Tibial nerve (tissue), 4 donors: ENCODE measurements around the gene RXFP1.

Source experiments
- EP300 ChIP-seq, 2 donors: sonication (generic); formaldehyde crosslinking; IDR thresholded peaks; one replicate each; pipeline ENCODE4 v1.6.1; 2017; ENCODE audit warnings: antibody characterized with exemption in 2 of 2, mild to moderate bottlenecking in 1 of 2
- POLR2A ChIP-seq, 2 donors: fragments of 450-650 bp; IDR thresholded peaks; one replicate each; pipeline ENCODE4 v1.6.1; 2017; ENCODE audit warnings: antibody characterized with exemption in 2 of 2, mild to moderate bottlenecking in 2 of 2, moderate library complexity in 2 of 2
- TF ChIP-seq, protein P1 (sequence below), 5 experiments: fragments of 200-600 bp in 3 of 5; fragments of 450-650 bp in 2 of 5; sonication (generic) in 3 of 5; IDR thresholded peaks; one replicate each; pipeline ENCODE4 v1.5.1; 2016 to 2019; ENCODE audit warnings: antibody characterized with exemption in 5 of 5, mild to moderate bottlenecking in 3 of 5, moderate library complexity in 2 of 5

DNA sequence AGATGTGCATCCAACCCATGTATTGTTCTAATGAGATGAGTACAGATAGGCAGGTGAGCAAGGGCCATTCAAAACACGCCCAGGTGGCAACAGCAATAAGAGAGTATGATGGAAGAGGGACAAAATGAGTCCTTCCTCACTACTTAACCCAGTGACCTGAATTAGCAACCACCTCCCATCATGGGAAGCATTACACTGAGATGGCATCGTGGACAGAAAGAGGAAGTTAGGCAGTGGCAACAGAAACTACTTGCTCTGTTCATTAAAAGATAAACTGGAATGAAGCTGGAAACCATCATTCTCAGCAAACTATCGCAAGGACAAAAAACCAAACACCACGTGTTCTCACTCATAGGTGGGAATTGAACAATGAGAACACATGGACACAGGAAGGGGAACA lies 17.2 kb downstream of the RXFP1 start:
- TF ChIP-seq POLR2A (IDR thresholded peaks at IDR 0.05), result no peak
- TF ChIP-seq, protein P1, sequence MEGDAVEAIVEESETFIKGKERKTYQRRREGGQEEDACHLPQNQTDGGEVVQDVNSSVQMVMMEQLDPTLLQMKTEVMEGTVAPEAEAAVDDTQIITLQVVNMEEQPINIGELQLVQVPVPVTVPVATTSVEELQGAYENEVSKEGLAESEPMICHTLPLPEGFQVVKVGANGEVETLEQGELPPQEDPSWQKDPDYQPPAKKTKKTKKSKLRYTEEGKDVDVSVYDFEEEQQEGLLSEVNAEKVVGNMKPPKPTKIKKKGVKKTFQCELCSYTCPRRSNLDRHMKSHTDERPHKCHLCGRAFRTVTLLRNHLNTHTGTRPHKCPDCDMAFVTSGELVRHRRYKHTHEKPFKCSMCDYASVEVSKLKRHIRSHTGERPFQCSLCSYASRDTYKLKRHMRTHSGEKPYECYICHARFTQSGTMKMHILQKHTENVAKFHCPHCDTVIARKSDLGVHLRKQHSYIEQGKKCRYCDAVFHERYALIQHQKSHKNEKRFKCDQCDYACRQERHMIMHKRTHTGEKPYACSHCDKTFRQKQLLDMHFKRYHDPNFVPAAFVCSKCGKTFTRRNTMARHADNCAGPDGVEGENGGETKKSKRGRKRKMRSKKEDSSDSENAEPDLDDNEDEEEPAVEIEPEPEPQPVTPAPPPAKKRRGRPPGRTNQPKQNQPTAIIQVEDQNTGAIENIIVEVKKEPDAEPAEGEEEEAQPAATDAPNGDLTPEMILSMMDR (IDR thresholded peaks at IDR 0.05), result no peak
- TF ChIP-seq EP300 (IDR thresholded peaks at IDR 0.05), result no peak
